ENCODE measurements around the gene CHD3. TPM values are rescaled to one million over a fixed set of nuclear protein-coding genes. Genes with fewer than 3 reads are reported as not detected.

Gene CHD3
- total and polyA plus RNA-seq, 10 of the 15 experiments (the other 5 are each of a cell fraction or from before 2014, with no cell fraction given) = 1.4 to 86.8 (median 39.1) TPM

DNA sequence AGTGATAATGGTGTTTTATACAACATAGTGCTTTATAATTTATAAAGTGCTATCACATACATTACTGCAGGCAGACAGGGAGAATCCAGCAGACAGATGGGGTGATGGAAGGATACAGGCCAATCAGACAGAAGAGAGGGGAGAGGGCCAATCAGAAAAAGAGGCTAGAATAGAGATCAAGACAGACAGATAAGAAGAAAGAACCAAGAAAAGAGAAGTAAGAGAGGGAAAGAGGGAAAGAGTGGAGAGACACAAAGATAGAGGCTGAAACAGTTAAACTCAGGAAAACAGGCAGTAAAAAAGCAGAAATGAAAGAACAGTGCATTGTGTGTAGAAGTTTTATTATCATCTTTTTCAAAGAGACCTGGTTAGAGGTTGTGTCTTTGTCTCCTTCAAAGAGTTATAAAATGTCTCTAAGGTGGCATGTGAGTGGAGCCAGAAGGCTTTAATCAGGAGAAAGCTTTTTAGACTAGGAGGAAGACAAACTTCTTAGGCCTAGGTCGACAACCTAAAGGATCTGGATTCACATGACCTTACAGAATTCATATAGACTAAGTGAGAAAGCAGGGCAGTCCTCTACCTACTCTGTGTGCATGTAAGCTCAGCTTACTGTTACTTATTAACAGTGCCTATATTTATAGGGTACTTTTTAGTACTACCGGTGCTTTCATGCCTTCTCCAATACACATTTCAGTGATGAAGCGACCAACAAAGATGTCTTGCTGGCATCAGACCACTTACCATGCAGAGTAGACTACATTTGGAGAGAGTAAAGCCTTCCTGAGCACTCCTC lies 8.3 kb upstream of the CHD3 start (continued):
- TF ChIP-seq, protein P1, sequence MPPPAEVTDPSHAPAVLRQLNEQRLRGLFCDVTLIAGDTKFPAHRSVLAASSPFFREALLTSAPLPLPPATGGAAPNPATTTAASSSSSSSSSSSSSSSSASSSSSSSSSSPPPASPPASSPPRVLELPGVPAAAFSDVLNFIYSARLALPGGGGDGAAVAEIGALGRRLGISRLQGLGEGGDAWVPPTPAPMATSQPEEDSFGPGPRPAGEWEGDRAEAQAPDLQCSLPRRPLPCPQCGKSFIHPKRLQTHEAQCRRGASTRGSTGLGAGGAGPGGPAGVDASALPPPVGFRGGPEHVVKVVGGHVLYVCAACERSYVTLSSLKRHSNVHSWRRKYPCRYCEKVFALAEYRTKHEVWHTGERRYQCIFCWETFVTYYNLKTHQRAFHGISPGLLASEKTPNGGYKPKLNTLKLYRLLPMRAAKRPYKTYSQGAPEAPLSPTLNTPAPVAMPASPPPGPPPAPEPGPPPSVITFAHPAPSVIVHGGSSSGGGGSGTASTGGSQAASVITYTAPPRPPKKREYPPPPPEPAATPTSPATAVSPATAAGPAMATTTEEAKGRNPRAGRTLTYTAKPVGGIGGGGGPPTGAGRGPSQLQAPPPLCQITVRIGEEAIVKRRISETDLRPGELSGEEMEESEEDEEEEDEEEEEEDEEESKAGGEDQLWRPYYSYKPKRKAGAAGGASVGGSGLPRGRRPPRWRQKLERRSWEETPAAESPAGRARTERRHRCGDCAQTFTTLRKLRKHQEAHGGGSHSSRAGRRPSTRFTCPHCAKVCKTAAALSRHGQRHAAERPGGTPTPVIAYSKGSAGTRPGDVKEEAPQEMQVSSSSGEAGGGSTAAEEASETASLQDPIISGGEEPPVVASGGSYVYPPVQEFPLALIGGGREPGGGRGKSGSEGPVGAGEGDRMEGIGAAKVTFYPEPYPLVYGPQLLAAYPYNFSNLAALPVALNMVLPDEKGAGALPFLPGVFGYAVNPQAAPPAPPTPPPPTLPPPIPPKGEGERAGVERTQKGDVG (CRISPR knock-in tag; IDR thresholded peaks at IDR 0.05) = no peak
- TF ChIP-seq RCOR1 (conservative IDR thresholded peaks at IDR 0.05; ENCODE audit: low read depth, low read length) (no peak), SIX5 (IDR thresholded peaks at IDR 0.05; ENCODE audit: low read depth, low read length, severe bottlenecking) (no peak), NR2F1 (conservative IDR thresholded peaks at IDR 0.05) (no peak), SREBF1 (IDR thresholded peaks at IDR 0.05; ENCODE audit: low read length) (no peak), PAX5 (IDR thresholded peaks at IDR 0.05; ENCODE audit: borderline replicate concordance, low read depth, low read length) (no peak), NR2C2 (IDR thresholded peaks at IDR 0.05; ENCODE audit: borderline replicate concordance, control insufficient read depth, insufficient read length, low read depth) (no peak), MXI1 (IDR thresholded peaks at IDR 0.05; ENCODE audit: low read depth, low read length) (no peak), ATF7 (IDR thresholded peaks at IDR 0.05; ENCODE audit: low read depth) (0 out of 2 replicates have a peak, but pooled peaks have one; percentile 19), BRCA1 (IDR thresholded peaks at IDR 0.05; ENCODE audit: low read depth, low read length) (no peak), RAD51 (IDR thresholded peaks at IDR 0.05) (0 out of 2 replicates have a peak, but pooled peaks have one; percentile 29), ZNF24 (IDR thresholded peaks at IDR 0.05) (no peak), ZNF384 (IDR thresholded peaks at IDR 0.05; ENCODE audit: borderline replicate concordance, low read depth, low read length) (no peak), SPI1 (IDR thresholded peaks at IDR 0.05; ENCODE audit: borderline replicate concordance, insufficient read depth, low read depth, low read length) (peak; percentile 56; the same call in 1 of the 2 replicates), CHD1 (IDR thresholded peaks at IDR 0.05; ENCODE audit: low read depth, low read length) (no peak), KAT2A (conservative IDR thresholded peaks at IDR 0.05; ENCODE audit: control insufficient read depth, low read depth, low read length) (no peak), STAT3 (IDR thresholded peaks at IDR 0.05; ENCODE audit: low read depth, low read length) (no peak), BACH1 (IDR thresholded peaks at IDR 0.05; ENCODE audit: borderline replicate concordance) (no peak), MEF2A (IDR thresholded peaks at IDR 0.05; ENCODE audit: insufficient read depth, low read depth, low read length) (no peak), NBN (IDR thresholded peaks at IDR 0.05) (peak; percentile 83)
- TF ChIP-seq, protein P2, sequence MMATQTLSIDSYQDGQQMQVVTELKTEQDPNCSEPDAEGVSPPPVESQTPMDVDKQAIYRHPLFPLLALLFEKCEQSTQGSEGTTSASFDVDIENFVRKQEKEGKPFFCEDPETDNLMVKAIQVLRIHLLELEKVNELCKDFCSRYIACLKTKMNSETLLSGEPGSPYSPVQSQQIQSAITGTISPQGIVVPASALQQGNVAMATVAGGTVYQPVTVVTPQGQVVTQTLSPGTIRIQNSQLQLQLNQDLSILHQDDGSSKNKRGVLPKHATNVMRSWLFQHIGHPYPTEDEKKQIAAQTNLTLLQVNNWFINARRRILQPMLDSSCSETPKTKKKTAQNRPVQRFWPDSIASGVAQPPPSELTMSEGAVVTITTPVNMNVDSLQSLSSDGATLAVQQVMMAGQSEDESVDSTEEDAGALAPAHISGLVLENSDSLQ (IDR thresholded peaks at IDR 0.05) = peak; percentile 36; the same call in 1 of the 2 replicates
- TF ChIP-seq, protein P3, sequence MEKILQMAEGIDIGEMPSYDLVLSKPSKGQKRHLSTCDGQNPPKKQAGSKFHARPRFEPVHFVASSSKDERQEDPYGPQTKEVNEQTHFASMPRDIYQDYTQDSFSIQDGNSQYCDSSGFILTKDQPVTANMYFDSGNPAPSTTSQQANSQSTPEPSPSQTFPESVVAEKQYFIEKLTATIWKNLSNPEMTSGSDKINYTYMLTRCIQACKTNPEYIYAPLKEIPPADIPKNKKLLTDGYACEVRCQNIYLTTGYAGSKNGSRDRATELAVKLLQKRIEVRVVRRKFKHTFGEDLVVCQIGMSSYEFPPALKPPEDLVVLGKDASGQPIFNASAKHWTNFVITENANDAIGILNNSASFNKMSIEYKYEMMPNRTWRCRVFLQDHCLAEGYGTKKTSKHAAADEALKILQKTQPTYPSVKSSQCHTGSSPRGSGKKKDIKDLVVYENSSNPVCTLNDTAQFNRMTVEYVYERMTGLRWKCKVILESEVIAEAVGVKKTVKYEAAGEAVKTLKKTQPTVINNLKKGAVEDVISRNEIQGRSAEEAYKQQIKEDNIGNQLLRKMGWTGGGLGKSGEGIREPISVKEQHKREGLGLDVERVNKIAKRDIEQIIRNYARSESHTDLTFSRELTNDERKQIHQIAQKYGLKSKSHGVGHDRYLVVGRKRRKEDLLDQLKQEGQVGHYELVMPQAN (conservative IDR thresholded peaks at IDR 0.05) = no peak
- TF ChIP-seq, protein P4, sequence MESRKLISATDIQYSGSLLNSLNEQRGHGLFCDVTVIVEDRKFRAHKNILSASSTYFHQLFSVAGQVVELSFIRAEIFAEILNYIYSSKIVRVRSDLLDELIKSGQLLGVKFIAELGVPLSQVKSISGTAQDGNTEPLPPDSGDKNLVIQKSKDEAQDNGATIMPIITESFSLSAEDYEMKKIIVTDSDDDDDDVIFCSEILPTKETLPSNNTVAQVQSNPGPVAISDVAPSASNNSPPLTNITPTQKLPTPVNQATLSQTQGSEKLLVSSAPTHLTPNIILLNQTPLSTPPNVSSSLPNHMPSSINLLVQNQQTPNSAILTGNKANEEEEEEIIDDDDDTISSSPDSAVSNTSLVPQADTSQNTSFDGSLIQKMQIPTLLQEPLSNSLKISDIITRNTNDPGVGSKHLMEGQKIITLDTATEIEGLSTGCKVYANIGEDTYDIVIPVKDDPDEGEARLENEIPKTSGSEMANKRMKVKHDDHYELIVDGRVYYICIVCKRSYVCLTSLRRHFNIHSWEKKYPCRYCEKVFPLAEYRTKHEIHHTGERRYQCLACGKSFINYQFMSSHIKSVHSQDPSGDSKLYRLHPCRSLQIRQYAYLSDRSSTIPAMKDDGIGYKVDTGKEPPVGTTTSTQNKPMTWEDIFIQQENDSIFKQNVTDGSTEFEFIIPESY (IDR thresholded peaks at IDR 0.05) = no peak

All from GM12878 (cell line).